GM18517 (cell line): ENCODE results near the gene CDC73.
"Not testable (repeated sequence)": the region's sequence is repeated elsewhere in the genome, so short reads cannot be mapped to it uniquely, and the experiment has no call there.

ENCODE experiments used
- ATAC-seq: cut with Tn5 transposase; IDR thresholded peaks from one replicate; pipeline ENCODE4 v1.9.1; 2021; ENCODE audit warnings: mild to moderate bottlenecking, moderate library complexity; ENCODE audit not compliant: unreplicated experiment

CDC73 gene

DNA sequence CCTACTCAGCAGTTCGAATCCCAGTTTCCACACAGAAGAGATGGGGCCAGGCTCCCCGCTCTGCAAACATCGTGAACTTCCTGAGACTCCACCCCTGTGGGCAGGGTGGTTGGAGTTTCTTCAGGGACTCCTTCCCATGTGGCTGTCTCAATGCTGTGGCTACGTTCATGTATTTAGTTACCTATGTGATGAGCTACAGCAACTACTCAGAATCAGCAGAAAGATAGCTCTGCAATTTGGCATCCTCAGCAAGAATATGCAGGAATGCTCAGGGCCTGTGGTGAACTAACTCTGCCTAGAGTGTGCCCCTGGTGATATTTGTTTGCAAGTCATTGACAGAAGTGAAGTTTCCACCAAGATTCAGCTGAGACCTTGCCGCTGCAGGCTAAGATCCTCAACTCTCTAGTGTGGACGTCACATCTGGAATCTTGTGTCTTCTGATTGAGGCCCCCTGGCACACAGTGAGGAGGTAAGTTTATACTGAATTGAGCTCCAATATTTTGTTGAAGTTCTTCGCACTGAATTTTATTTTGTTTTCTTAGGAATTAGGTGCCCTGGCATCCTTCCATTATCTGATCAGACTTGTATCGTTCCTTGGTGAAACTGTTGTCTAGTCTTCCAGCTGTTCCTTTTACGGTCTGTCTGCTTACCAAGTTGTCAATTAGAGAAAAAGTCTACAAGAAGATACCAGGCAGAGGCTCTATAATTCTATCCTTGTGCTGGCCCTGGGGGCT lies 8.4 kb upstream of the CDC73 start:
- ATAC-seq: no peak

DNA sequence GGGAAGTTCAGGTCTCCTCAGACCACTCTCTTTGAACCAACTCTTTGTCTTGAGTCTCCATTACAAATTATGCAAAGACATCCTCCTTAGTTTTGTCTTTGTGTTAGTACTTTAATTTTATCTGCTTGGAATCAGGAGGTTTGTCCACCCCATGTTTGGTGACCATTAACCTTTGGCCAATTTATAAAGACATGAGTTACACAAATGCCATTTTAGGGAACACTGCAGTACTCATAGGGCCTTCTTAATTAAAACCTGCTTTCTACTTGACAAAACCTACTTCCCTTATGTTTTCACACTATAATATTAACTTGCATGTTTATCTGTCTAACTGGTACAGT lies 7.9 kb upstream of the CDC73 start:
- ATAC-seq: no peak

DNA sequence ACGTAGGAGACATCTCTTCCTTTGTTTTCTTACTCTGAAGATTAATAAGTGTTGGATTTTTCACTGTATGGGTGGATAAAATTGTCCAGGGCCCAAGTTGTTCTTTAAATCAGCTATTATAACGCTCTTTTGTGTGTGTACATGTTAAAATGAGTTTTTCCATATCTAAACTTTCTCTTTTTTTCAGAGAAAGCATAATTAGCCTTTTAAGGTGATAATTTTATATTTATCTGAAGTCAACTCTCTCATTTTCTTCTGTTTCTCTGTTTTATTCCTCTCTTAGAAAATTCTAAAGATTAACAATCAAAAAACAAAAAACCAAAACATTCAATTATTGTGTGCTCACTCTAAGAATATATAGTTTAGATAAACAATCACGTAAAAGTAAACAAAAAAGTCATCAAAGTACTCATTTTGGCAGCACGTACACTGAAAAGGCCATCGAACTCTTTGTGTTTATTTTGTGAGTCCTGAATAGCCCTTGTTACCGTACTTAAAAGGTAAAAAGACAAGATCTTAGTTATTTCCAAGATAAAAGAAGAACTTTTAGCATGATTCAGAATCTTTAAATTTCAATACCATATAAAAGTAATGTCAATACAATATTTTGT lies 7.2 kb upstream of the CDC73 start:
- no peak for ATAC-seq

DNA sequence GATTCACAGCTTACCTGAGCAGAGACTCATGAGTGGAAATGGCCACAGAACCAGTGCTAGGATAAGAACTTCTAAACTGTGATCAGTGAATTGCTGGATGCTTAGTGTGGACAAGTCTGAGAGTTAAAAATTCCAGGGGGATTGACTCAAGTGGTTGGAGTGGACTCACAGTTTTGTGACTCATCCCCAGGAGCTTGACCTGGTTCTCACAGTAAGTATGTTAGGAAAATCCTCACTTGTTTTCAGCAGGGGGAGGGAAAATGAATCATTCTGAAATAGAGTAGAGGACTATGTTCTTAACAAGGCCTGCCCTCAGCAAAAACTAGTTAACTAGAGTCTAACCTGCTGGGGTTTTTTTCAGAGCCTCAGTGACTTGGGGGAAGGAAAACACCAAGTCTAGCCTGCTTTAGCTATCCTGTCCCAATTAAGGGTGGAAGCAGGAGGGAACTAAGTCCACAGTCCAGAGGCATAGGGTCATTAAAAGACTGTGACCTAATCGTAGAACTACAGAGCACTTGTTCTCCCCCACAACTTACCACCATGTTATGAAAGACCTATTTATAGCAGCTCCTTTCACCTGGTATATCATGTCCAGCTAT lies 6.1 kb upstream of the CDC73 start:
- no peak for ATAC-seq

DNA sequence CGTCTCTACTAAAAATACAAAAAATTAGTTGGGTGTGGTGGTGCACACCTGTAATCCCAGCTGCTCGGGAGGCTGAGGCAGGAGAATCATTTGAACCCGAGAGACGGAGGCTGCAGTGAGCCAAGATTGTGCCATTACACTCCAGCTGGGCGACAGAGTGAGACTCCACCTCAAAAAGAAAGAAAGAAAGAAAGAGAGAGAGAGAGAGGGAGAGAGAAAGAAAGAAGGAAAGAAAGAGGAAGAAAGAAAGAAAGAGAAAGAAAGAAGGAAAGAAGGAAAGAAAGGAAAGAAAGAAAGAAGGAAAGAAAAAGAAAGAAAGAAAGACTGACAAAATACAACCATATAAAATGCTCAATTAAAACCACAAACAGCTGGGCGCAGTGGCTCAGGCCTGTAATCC lies 4.7 kb upstream of the CDC73 start:
- not testable (repeated sequence) for ATAC-seq

DNA sequence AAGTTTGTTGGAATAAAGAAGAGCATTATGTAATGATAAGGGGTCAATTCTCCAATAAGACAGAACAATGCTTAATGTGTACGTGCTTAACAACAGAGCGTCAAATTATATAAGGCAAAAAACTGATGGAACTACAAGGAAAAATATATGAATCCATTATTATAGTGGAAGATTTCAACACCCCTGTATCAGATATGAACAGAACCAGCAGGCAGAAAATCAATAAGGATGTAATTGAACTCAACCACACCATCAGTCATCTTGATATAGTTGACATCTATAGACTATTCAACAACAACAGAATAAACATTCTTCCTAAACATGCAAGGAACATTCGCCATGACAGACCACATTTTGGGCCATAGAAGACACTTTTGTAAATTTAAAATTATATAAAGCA lies 3.6 kb upstream of the CDC73 start:
- ATAC-seq: no peak

DNA sequence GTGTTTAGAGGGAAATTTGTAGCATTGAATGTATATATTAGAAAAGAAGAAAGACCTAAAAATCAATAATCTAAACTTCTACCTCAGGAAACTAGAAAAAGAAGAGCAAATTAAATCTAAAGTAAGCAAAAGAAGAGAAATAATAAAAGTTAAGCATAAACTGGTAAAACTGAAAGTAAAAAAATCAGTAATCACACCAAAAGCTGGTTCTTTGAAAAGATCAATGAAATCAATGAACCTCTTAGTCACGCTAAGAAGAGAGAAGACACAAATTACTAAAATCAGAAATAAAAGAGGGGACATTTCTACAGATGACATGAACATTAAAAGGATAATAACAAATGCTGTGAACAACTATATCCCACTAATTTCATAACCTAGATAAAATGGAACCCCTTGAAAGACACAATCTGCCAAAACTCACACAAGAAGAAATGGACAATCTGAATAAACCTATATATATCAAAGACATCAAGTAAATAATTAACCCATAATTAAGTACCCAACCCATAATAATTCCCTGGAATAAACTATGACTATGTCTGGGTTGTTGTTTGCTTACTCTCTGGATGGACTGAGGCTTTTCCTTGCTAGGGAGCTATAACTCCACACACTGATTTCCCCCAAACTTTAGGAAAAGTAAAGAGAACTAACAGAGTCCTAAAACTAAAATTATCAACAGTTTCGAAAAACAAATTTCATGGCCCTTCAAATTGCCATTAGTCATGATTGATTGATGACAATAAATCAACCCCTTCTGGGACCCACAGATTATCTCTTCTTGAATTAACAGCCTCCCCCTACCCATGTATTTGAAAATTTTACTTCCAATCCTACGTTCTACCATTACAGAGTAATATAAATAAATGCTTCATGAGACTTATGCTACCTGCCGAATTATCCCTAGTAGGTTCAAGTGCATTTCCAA lies 2.8 kb upstream of the CDC73 start:
- no peak for ATAC-seq

DNA sequence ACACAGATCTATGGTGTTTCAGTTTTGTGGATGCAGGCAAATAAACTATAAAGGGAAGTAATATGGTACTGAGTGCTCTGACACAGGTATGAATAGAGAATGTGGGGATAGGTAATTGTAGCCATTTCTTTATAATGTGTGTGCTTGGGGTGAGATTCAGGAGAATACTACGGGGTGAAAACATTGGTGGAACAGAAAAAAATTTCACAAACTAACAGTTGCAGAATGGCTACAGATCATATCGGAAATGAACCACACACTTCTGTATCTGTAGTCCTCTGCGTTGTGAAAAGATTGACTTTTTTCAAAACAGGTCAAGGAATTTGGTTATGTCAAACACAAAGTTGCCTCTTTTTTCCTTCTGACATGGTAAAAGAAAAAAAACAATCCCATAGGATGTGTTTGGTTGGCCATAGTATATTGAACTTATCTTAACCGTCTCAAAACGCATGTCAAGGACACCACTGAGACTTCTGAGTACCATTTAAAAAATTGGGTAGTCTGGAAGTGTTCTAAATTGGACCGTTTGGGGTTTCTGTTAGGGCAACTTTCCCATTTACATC lies 1.1 kb upstream of the CDC73 start:
- no peak for ATAC-seq

DNA sequence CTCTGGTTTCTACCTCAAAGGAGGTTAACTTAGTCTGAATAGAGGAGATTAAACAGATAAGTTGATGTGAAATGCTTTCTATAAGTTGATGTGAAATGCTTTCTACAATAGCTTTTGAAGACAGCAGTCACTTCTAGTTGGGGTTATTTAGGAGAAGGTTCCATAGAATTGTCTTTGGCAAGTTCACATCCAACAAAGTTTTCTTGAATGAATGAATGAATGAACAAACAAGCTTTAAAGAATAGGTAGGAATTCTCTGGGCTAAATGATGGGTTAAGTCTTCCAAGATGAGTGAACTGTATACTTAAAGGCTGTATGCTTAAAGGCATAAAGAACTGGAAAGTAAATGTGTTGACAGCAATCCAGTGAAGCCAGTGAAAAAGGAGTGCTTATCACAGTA lies 1.9 kb downstream of the CDC73 start:
- no peak for ATAC-seq

DNA sequence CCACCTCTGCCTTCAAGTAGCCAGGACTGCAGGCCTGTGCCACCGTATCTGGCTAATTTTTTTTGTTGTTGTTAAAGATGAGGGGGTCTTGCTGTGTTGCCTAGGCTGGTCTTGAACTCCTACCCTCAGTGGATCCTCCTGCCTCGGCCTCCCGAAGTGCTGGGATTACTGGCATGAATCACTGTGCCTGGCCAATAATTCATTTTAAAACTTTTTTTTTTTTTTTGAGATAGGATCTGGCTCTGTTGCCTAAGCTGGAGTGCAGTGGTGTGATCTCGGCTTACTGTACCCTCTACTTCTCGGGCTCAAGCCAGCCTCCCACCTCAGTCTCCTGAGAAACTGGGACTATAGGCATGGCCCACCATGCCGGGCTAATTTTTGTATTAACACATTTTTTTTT lies 3.5 kb downstream of the CDC73 start:
- ATAC-seq: no peak

DNA sequence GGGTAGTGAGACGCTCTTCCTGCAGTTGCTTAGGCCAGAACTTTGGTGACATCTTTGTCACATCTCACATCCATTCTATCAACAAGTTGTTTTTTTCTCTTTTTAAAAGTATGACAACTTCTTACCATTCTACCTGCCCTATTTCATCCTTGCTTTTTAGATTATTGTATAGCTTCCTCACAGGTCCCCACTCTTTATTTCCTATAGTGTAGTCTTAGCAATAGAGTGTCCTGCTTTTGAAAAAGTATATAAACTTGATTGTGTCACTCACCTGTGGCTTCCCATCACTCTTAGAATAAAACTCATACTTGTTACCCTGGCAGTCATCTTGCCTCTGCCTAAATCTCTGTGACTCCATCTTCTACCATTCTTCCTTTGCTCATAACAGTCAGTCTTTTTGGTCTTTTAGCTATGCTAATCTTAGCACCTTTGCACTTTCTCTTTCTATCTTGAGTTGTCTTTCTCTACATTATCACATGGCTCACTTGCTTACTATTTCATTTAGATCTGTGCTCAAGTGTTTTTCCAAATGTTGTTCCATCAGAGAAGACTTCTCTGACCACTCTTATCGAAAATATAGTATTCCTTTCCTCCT lies 9.5 kb downstream of the CDC73 start:
- ATAC-seq: peak; percentile 78

DNA sequence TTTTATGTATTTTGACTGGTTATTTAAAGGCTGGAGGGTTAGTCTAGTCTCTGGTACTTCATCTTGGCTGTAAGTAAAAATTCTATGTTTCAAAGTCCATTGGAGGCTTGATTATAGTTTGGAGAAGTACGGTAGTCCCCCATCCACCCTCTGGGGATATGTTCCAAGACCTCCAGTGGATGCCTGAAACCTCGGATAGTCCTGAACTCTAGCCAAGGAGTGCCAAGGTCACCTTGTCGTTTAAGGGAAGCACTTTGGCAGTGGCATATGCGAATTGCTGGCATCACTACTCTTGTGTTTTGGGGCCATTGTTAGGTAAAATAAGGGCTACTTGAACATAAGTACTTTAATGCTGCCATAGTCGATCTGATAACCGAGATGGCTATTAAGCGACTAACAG lies 18.4 kb downstream of the CDC73 start:
- ATAC-seq: no peak

DNA sequence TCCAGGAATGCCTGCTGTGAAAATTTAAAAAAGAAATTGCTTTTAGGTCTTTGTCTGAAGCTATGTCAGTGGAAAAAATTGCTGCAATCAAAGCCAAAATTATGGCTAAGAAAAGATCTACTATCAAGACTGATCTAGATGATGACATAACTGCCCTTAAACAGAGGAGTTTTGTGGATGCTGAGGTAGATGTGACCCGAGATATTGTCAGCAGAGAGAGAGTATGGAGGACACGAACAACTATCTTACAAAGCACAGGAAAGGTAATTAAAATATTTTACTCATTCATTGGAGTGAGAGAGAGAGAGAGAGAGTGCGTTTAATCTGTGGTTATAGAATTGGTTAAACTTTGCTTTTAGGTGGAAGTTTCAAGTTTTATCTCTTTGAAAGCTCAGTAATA lies 20.0 kb downstream of the CDC73 start:
- no peak for ATAC-seq

DNA sequence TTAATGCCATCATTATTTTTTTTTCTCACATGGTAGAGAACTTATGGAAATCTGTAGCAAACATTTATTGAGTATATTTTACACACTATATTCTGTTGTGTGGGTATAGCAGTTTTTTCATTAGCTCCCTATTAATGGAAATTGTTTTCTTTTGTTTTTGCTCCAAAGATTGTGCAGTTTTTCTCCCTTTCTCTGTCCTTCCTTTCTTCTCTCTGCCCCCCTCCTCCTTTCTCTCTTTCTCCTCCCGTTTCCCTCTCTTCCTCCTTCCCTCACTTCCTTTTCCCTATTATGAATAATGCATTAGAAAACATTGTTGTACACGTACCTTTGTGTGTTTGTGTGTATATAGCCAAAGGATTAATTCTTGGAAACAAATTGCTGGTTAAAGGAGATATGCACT lies 20.6 kb downstream of the CDC73 start:
- no peak for ATAC-seq

DNA sequence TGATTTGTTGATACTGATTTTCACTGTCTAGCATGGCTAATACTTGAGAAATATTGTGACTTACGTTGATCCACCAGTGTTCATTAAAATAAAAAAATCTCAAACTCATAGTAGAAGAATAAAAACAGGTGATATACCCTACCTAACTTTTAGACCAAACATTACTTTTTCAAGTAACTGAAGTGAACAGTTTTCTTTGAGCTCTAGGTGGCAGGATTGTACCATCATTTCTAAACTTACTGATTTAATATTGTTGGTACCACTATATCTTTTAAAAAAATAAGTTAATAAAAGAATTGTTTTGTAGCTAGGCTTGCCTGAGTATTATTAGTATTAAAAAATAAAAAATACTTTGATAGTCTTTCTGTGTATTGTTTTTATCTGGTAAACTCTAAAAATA lies 21.5 kb downstream of the CDC73 start:
- no peak for ATAC-seq

DNA sequence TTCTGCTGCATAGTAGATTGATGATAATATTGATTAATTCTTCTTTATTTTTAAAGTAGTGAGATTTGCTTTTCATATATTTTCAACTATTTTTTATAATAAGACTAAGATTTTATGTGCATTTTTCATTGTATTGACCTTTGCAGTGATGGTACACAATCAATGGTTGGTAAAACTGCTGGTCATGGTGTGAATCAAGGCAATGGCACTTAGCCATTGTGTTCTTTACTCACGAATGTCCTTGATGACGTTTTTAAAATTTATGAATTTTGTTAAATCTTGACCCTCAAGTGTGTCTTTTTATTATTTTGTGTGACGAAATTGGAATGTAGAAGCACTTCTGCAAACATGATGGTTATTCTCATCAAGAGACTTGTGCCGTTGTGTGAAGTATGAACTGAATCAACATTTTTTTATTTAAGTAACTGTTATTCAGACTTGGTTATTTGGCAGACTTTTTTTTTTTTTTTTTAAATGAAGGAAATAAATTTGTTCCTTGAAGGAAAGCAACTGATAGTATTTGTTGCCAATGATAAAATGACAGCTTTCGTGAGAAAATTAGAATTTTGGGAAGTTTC lies 22.6 kb downstream of the CDC73 start:
- ATAC-seq: no peak

DNA sequence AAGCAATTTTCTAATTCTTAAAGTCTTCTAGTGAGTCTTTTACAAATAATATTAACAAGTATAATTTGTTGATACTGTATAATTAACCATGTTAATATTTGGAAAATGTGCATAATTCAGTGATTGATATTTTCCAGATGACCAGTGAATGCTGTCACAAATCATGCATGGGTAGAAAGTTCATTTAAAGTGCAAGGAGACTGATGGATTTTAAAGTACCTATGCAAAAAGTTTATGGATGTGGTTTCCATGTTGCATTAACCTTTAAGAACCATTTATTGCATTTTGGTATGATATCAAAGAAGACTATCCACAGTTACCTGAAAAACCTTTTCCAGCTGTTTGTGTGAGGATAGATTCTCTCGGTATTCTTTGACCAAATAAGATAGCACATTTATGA lies 23.2 kb downstream of the CDC73 start:
- no peak for ATAC-seq

DNA sequence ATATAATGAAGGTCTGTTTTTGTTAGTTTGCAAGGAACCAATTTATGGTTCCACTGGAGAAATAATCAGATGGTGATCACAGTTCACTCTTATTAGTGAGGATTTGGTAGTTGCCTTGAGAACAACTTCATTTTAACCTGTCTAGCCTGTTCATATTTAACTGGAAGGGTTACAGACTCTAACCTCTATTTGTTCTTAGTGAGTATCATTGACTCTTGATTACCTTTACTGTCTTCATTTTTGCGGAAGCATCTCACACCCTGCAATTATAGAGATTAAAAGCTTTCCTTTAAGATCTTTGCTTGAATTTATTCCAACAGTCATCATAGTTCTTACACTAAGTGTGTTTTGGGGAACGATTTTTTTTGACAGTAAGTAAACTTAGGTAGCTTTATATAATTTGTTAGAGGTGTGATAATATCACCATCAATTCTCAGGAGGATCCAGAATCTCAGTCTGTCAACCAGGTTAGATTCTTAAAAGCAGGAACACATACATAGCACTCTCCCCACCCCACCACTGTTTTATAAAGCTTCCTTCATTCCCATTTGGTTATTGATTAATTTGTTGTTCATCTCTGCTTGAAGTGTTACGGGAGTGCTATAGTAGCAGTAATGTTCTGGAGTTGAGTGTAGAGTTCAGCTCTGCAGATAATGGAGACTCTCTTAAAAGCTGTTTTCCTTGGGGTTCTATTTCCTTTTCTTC lies 34.4 kb downstream of the CDC73 start:
- no peak for ATAC-seq

DNA sequence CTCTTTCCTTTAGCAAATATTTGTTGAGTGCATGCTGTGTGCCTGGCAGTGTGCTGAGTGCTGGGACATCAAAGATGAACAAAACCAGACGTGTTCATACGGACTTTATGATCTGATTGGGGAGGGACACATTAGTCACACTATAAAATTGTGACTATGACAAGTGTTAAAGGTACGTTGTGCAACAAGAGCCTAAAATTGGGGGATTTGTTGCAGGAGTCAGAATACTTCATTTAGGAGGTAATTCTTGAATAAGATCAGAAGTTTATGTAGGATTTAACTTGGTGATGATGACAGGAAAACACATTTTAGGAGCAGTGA lies 35.0 kb downstream of the CDC73 start:
- no peak for ATAC-seq

DNA sequence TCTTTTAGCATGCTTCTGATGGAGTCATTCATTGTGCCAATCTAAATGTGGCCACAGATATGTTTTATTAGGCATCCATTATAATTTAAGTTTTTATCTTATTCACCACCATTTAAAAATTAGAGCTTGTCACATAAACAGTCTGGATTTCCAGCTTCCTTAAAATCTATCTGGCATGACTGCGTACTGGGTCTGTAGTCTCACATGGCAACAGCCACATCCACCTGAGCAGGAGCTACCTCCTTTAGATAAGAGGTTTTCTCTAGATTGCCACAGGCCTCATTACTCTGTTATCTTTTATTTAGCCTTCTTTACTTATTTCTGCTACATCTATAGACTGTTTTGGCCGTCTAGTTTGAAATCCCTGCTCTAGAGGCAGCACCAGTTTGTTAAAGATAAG lies 35.5 kb downstream of the CDC73 start:
- no peak for ATAC-seq
